Mammary epithelial cell (primary cell): Measurements from ENCODE around the gene GPRC5A.

ENCODE experiments used
- EZH2 ChIP-seq: IDR thresholded peaks from 2 replicates; pipeline ENCODE4 v1.6.1; 2012; ENCODE audit warnings: low read length, inconsistent platforms, borderline replicate concordance
- TF ChIP-seq, protein P1 (sequence below), 2 donors: IDR thresholded peaks in 1 of 2; conservative IDR thresholded peaks in 1 of 2; 2 replicates each; pipeline ENCODE4 v1.5.1; 2011 to 2012; ENCODE audit warnings: inconsistent platforms in 2 of 2, low read length in 2 of 2, mild to moderate bottlenecking in 2 of 2, control low read depth in 1 of 2, low read depth in 1 of 2; ENCODE audit not compliant: insufficient read depth in 1 of 2; ENCODE audit errors: extremely low read depth in 1 of 2

DNA sequence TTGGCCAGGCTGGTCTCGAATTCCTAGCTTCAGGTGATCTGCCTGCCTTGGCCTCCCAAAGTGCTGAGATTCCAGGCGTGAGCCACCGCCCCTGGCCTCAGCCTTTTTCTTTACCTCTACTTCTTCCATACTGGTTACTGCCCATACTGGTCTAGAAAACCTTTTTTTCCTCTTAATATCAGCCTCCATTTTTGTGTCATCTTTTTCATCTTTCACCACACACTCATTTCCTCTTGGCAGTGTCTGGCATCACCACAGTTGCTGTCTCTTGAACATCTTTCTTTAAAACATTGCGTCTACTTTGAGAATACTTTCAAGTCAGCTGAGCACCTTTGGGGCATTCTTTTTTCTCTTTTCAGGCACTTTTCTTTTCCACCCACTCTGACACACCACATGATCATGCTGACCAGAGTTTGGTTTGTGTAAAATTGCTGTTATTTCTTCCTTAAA, 45.5 kb upstream of the GPRC5A start:
- TF ChIP-seq, protein P1, sequence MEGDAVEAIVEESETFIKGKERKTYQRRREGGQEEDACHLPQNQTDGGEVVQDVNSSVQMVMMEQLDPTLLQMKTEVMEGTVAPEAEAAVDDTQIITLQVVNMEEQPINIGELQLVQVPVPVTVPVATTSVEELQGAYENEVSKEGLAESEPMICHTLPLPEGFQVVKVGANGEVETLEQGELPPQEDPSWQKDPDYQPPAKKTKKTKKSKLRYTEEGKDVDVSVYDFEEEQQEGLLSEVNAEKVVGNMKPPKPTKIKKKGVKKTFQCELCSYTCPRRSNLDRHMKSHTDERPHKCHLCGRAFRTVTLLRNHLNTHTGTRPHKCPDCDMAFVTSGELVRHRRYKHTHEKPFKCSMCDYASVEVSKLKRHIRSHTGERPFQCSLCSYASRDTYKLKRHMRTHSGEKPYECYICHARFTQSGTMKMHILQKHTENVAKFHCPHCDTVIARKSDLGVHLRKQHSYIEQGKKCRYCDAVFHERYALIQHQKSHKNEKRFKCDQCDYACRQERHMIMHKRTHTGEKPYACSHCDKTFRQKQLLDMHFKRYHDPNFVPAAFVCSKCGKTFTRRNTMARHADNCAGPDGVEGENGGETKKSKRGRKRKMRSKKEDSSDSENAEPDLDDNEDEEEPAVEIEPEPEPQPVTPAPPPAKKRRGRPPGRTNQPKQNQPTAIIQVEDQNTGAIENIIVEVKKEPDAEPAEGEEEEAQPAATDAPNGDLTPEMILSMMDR (conservative IDR thresholded peaks at IDR 0.05 in 1 of 2, IDR thresholded peaks at IDR 0.05 in 1 of 2; ENCODE audit: extremely low read depth in 1 of 2, insufficient read depth in 1 of 2, low read depth in 1 of 2, low read length in 2 of 2), result no peak
- no peak for TF ChIP-seq EZH2
